Hepatic stellate cell (primary cell): Measurements from ENCODE around the gene GAB1.

Experiments used
- DNase-seq: peaks from one replicate; pipeline ENCODE4 v3.0.0; 2011; ENCODE audit warnings: low spot score

GAB1 gene

DNA sequence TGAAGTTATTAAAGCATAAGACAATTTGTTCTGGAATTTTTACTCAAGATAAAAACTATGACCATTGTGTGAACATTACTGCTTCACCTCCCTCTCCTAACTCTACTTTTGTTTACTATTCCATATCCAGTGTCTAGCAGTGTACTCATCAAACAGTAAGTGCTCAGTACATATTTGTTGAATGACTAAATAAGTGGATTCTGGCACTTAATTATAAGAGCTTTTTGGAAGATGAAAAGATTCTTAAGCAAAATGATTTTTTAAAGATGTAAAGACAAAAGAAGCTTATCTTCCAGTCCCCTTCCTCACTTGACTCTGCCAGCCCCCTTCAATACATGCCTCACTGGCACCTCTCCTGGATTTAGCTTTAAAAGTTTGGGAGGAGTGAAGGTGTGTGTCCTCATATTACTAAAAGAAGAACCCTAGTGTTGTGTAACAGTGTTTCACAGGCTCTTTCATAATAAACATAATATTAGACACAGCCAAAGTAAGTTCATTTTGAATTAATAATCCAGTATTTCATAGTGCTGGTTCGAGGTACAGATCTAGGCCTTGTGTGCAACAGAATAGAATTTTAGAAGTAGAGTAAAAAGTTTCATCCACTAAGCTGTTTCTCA is 53.0 kb downstream of the GAB1 start:
- DNase-seq = no peak

DNA sequence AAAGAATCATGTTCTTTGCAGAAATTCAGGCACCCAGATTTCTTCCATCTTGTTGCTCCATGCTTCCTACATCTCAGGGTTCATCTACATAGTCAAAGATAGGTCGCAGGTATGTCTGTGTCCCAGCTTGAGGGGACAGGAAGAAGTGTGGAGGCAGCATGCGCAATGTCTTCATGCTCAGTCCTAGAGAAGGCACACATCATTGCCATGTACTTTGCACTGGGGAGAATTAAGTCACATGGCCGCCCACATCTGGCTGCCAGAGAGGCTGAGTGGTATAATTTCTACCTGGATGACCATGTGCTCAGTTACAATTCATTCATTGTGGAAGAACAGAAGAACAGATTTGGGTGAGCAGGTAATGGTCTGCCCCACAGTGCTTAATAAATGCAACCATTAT is 54.1 kb downstream of the GAB1 start:
- no peak for DNase-seq

DNA sequence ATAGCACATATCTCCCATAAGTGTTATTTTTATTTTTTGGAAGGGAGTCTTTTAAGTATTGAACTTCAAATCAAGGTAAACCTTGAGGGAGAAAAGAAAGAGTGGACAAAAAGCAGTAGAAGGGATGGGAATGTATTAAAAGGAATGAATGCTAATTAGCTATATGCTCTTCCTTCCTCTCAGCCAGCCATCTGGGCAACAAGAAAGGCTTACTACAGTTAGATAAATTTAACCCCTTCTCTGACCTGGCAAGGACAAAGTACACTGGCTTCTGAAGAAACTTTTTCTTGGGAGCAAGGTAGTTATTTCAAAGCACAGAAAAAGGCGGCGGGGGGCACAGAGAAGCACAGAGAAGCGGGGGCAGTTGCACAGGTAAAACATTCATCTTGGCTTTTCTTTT is 54.6 kb downstream of the GAB1 start:
- DNase-seq = no peak

DNA sequence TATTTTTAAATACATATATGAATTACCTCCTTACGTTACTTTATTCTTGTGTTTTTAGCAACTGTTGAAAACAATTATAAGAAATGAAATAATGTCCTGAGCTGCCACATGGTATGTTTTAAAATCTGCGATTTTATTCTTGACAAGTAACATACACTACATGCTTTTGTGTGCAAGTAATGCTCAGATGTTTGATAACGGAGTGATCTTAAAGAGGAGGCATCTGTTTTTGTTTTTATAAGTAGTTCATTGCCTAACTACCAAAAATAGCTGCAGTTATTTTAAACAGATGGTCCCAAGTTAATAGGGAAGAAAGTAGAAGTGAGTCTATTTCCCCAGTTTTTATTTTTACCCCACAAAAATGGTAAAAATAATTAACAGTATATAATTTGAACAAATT is 55.2 kb downstream of the GAB1 start:
- DNase-seq = no peak

DNA sequence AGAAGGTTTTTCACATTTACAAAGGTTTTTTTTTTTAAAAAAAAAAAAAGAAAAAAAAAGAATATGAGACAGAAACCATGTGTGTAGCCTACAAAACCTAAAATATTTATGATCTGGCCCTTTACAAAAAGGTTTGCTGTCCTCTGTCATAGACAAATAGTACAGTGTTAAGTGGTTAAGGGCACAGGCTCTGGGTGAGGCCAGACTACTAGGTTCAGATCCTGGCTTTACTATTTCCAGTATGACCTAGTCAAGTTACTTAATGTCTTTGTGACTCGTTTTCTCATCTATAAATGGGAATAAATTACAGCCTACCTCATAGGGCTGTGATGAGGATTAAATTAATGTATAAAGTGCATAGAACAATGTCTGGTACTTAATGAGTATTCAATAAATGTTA is 56.5 kb downstream of the GAB1 start:
- DNase-seq = no peak

DNA sequence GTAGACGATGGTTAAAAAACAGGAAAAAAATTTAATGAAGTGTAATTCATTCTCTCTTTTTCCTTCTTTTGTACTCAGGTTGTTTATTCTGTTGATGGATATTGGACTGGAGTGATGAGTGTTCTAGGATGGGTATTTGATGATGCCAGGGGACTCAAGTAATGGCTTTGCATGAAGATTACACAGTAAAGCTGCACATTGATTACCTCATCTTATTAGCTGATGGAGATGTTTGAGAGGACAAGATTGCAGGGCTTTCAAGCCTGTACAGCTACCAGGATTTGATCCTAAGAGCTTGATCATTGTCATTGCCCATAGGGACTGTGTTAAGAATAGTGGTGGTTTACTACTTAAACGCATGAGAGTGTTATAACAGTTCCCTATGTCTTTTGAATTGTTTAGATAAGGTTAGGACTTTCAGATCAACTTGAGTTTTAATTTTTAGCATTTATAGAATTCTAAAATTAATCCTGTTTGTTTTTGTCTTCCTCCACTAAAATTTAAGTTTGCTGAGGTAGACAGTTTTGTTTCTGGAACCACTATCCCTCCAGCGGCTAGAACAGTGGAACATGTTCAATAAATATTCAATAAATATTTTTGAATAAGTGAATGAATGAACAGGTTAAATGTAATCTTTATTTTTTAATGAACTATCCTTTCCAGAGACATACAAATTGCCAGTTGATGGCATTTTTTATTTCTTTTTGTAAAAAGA is 58.2 kb downstream of the GAB1 start:
- DNase-seq = no peak

DNA sequence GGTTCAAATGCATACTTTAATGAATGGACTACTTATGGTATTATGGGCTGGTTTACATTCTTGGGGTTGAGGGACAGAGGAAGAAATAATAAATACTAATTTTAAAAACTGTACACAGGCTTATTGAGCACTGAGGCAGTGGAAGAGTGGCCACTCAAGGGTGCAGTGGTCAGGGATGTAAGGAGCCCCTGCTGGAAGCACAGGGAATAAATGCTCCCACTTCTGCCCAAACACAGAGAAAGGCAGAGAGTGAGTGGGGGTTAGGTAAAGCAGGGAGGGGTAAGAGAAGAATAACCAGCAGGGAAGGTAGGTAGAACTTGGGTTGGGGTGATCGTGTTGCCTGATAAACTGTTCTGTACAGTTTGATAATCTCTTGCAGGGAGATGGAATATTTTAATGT is 60.0 kb downstream of the GAB1 start:
- DNase-seq = no peak

DNA sequence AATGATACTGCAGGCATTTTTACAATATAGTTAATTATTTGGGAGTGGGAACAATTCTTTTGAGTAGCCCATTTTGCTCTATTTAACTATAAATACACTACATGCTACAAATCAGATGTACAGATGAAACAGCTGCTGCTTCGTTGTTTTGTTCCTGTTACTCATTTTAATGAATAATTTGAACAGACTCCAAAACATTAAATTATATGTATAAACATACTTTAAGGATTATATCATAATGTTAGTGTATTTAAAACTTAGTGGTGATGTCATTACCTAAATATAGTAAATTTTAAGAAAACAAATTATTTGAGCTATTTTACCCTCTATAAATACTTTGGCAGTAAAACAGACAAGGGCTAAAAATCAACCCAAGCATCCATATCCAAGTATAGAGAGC is 60.7 kb downstream of the GAB1 start:
- DNase-seq = no peak

DNA sequence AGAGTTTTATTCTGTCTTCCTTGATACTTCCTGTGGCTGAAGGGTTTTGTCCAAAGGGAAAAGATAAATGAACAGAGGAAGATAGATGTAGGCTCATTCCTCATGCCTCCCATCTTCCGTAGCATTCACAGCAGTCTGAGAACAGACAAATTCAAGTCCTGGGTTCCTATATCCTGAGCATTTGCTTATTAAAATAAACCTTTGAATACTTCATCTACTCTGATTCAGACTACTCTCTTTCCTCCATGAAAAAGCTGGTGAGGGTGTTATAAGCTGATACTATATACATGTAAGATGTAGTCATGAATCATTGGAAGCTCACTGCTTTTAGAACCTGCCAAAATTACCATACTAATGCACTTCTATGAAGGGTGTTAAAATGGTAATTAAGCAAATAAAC is 61.2 kb downstream of the GAB1 start:
- no peak for DNase-seq

DNA sequence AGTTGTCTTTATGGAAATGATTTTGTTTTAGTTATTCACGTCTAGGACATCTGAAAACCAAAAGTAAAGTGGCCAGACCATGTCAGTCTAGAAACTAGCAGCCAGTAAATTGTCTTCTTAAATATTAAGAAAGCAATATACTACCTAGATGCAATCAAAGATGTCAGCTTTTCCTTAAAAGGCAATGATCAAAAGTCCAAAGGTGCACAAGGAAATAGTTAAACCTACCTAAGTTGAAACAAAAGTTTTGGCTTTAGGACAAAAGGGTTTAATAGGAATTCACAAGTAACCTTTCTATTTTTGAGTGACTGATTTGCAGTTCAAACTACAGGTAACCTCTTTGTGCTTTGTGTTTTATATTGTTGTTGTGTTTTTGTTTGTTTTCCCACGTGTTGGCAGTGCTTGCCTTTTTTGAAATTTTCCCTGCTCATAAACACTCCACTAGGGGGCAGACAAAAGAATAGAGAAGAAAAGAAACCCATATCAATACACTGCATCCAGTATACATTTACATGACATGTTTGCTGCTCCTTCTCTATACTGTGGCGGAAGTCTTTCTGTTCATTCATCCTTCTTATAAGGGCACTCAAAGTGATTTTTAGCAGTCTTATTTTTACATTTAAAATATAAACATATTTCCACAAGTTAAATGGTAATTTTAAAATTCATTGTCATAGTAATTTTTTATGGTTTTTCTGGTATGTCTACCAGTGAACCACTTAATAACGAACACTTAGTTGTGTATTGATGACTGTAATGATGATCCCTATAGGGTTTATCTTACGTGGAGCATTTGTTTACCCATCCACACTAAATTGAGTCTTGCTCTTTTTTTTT is 62.7 kb downstream of the GAB1 start:
- DNase-seq = no peak

DNA sequence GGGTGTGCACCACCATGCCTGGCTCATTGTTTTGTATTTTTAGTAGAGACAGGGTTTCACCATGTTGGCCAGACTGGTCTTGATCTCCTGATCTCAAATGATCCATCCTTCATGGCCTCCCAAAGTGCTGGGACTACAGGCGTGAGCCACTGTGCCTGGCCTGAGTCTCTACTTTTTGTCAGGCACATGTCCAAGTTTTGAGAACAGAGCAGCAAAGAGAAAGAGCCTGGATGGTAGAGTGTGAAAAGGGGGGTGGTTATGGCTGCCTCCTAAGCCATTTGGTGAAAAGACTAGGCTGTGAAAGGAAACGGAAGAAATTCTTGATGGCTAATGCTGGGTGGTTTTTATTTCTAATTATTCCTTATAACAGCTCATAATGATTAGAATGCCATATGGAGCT is 63.4 kb downstream of the GAB1 start:
- no peak for DNase-seq

DNA sequence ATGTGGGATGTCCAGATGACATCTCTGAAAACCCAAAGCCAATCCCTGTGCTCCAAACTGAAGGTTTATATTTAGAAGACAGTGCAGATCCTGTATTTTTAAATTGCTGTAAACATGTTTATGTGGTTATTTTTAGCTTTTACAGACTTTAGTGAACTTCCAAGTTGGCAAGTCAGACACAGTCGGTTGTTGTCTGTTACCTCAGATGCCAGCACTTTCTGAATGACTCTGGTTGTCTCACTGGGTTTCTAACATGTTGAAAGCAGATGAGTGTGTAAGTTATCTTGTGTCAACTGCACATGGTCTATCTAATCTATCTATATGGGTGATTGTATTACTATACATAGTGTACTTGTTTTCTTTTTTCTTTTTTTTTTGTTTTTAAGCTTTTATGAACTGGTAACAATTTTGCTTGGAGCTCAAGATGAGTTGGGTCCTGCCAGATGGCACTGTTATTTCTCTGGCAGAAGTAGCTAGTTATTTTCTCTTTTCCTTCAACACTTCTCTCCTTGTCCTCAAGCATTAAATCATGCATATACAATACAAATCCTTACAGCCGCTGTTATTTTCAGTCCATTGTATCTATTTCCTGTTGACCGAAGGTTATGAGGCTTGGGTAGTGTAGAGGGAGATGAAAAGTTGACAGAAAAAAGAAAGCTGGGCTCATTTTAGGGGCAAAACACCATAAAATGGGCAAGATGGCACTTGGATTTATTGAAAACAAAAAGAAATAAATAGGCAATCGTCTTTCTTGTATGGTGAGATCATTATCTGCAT is 66.3 kb downstream of the GAB1 start:
- no peak for DNase-seq

DNA sequence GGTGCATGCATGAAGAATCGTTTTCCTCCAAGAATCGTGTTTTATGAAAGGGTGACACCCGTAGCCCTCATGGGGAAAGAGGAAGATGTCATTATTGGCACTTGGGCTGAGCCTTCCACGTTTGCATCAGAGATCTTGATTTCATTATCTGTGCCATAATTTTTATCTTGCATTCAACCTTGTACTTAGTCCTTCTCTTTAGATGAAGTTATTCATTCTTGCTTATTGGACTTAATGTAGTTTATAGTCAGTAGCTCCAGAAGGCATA is 66.8 kb downstream of the GAB1 start:
- no peak for DNase-seq

DNA sequence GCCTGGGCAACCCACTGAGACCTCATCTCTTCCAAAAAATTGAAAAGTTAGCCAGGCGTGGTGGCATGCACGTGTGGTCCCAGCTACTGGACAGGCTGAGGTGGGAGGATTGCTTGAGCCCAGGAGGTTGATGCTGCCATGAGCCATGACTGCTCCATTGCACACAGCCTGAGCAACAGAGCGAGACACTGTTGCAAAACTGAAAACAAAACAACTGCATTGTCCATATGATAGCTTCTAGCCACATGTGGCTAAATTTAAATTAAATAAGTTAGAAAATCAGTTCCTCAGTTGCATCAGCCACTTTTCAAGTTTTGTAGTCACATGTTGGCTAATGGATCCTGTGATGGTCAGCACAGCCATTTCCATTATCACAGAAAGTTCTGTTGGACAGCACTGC is 67.9 kb downstream of the GAB1 start:
- no peak for DNase-seq

DNA sequence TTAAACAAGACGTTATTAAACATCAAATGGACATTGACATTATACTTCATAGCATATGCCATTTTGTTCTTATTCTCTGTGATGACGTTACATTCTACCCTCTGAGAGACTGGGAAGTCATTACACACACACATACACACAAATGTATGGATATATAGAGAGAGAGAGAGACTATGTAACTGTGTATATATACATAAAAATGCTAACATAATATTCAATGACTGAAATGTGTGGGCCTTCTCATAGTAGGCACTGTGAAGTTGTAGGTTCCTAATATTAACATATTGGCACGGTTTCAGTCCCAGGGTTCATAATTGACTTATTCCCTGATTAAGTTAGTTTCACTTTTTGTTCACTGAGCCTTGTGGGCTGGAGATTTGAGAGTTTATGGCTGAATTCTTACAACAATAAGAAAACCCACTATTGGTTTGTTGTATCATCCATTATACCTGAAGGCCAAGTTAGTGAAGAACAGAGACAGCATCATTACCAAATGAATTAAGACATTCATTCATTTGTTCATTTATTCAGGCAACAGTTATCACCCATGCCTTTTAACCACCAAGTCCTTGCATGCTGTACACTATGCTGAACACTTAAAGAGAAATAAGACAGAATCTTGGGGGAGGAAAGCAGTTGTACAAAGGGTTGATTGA is 68.5 kb downstream of the GAB1 start:
- no peak for DNase-seq

DNA sequence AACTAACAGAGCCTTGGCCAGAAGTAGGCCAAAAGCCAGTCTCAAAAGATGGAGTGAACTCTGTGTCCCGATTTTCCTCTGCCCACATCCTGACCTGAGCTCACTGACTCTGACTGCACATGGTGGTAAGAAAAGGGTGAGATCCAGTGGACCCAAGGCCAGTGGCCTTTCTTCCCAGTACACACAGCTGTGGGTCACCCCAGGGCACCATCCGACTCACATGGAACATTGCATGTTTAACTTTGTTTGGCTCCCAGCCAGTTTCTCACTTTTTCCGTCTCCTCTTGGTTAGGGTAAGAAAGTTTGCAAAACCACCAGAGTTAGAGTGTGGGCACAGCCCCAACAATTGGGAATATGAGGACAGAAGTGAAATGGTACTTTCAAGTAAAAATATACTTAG is 69.8 kb downstream of the GAB1 start:
- no peak for DNase-seq

DNA sequence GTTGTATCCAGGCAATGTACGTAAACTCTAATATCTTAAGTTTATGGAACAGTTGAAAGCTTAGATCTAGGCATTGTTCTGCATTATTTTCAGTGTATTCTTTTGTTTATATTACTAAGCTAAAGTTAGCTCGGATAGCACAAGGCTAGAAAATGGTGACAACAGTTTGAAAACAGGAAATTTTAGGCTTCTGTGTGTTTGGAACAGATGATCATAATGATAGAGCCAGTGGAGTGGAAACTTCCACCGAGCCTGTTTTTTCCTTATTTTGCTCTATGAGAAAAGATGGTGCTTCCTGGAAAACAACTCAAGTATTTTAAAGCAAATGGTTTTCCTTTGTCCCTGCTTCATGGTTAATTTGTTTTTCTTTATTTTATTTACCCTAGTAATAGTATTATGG is 70.8 kb downstream of the GAB1 start:
- DNase-seq = no peak

DNA sequence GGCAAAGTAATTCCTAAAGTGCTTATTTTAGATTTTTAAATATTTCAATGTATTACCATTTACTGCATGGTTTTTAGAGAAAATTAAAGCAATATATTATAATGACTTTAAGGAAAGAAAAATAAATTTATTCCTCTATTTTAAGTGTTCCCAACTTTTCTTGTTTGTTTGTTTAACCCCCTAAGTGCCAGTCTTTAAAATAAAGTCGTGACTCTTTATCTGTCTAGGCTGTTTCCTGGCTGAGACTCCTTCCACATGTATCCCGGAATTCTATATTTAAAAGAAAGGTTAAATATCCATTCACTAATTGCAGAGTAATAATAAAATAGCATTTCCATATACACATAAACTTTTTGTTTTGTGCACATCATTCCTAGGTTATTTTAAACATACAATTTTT is 71.2 kb downstream of the GAB1 start:
- DNase-seq = no peak

DNA sequence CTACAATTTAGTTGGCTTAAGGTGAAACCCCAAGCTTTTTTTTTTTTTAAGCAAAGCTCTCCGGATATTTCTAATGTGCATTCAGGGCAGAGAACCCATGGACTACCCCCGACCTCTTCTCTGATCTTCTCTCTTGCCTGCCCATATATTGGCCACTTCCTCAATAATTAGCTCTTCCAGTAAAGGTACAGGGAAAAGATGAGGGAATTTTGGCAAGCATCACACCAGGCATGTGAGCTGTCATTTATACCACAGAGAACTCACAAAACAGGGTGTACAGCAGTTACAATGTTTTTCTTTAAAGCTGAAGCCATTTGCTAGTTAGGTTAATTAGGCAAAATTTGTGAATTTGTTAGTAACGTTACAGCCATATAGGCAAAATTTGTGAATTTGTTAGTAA is 73.3 kb downstream of the GAB1 start:
- DNase-seq = no peak

DNA sequence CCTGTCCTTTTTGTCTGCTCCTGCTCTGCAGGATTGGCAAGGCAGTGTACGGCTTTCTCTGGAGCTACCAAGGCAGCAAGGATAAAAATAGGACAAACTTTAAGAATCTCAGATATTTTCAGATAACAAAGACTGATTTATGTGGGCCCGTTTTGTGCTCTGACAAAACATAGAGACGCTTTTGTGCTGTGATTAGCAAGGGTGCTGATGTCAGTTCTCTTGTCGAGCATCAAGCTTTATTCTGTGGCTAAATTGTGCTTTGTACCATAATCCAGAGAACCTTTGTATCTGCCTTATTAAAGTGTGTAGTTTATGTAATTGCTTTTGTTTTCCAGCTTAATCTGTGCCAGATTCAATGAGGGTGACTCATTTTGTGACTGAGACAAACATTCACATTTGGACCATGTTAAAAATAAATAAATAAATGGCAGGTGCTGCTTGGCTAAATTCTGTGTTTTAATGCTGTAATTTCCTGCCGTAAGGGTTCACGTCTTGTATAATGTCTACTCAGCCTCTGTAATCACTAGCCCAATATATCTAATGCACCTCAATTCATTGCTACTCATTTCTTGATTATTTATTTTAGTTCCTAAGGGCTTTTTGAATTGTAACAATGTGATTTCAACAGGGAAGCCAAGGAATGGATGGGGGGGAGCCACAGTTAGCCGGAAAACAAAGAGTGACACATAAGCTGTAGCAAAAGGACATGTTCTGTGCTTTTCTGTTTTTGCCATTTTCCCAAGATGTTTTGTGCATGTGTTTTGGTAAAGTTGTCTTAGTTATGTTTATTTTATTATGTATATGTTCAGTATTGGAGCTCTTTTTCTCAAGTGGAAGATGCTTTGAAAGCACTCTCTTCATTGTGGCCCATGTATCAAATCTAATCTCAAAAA is 75.1 kb downstream of the GAB1 start:
- no peak for DNase-seq

DNA sequence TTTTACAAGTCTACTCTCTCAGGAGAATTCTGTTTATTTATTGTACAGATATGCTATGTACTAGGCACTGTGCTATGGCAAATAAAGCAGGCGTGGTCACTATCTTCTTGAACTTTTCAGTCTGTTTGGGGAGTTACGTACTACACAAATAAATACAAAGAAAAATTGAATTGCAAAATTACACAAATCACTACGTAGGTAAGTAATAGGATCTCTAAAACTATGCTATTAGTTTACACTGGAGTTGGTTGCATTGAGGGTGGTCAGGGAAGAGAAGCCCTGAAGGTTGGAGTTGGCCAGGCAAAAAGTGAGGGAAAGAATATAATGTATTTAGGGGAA is 75.7 kb downstream of the GAB1 start:
- no peak for DNase-seq
